ENCODE measurements around the gene CCDC66.

The CCDC66 gene

DNA sequence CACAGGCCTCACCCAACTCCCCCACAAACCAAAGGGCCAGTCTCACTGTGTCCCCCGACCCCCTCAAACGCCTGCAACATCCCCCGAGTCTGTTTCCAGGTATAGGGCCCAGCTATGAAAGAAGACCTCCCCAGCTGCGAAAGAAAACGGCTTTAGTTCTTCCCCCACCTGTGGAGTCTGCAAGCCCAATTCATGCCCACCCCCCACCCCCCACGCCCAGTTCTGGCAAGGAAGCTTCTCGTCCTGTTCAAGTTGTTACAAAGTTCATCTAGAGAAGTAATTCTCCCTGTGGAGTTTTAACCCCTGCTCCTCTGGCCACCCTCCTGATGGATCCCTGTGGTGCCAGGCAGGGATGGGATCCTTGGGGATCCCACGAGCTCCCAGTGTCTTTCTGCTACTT lies 54.4 kb downstream of the CCDC66 start:
- no peaks in the 10 kb centered on the region for H3K27me3 ChIP-seq (ENCODE audit: control insufficient read depth in 3 of 3, insufficient read depth in 3 of 3, low read depth in 1 of 3, low read length in 3 of 3)
- H4K91ac ChIP-seq (ENCODE audit: low read depth, low read length, poor library complexity) = no peak overlapping the region
- peaks cover 0 to 2% of the 10 kb centered on the region in 2 donors for H3K4me1 ChIP-seq (ENCODE audit: control insufficient read depth in 2 of 2, insufficient read depth in 1 of 2, low read depth in 1 of 2, low read length in 2 of 2)
- H3K14ac ChIP-seq (ENCODE audit: low read length) = no peak overlapping the region
- H3K79me1 ChIP-seq (ENCODE audit: low read depth, low read length) = no peaks in the 10 kb centered on the region
- no CpG with 5 or more reads among the region's 8 CpGs for whole genome bisulfite sequencing, 2 donors (ENCODE audit: extremely low coverage in 2 of 2, insufficient read length in 2 of 2, insufficient replicate concordance in 1 of 2)
- no peak overlapping the region for H3K9ac ChIP-seq (ENCODE audit: low read depth, low read length, poor library complexity)
- no peak overlapping the region for H2AFZ ChIP-seq (ENCODE audit: low read length)
- no peak overlapping the region for H3K4me3 ChIP-seq (ENCODE audit: low read length in 2 of 2)
- no peak overlapping the region for H2BK120ac ChIP-seq (ENCODE audit: low read depth, low read length)
- no peak overlapping the region for H3K4me2 ChIP-seq (ENCODE audit: insufficient read depth, low read length, poor library complexity, severe bottlenecking)
- H2BK12ac ChIP-seq (ENCODE audit: low read length) = no peak overlapping the region
- no peak overlapping the region for H2BK15ac ChIP-seq (ENCODE audit: low read length)
- no peak overlapping the region for H3K23ac ChIP-seq (ENCODE audit: low read depth, low read length, poor library complexity)
- DNase-seq (ENCODE audit: low spot score) = no peak
- no peak overlapping the region for H2AK5ac ChIP-seq (ENCODE audit: low read depth, low read length)
- H3K36me3 ChIP-seq (replicated peaks in 1 of 2; ENCODE audit: control insufficient read depth in 2 of 2, insufficient read depth in 2 of 2, low read length in 2 of 2) = peaks cover 6 to 74% of the 10 kb centered on the region in 2 donors
- H3K9me3 ChIP-seq (replicated peaks in 1 of 2; ENCODE audit: control insufficient read depth in 2 of 2, insufficient read depth in 1 of 2, low read depth in 1 of 2, low read length in 2 of 2) = peaks cover 0 to 14% of the 10 kb centered on the region in 2 donors
- no peak overlapping the region for H3K4ac ChIP-seq (ENCODE audit: low read length)
- no peak overlapping the region for H2BK5ac ChIP-seq (ENCODE audit: low read length)
- no peak overlapping the region for H4K8ac ChIP-seq (ENCODE audit: low read depth, low read length)
- no peak overlapping the region for H3K18ac ChIP-seq (ENCODE audit: low read length)
- H3K27ac ChIP-seq (replicated peaks; ENCODE audit: low read length) = no peak overlapping the region

GRCh38 chr3:56612146-56612545 lies 55.2 kb downstream of the CCDC66 start:
- H4K91ac ChIP-seq (ENCODE audit: low read depth, low read length, poor library complexity) = no peak overlapping the region
- no peak overlapping the region for H3K4ac ChIP-seq (ENCODE audit: low read length)
- H2BK12ac ChIP-seq (ENCODE audit: low read length) = no peak overlapping the region
- H2AK5ac ChIP-seq (ENCODE audit: low read depth, low read length) = no peak overlapping the region
- H3K14ac ChIP-seq (ENCODE audit: low read length) = no peak overlapping the region
- no peak overlapping the region for H3K23ac ChIP-seq (ENCODE audit: low read depth, low read length, poor library complexity)
- no peak overlapping the region for H4K8ac ChIP-seq (ENCODE audit: low read depth, low read length)
- H3K27me3 ChIP-seq (ENCODE audit: control insufficient read depth in 3 of 3, insufficient read depth in 3 of 3, low read depth in 1 of 3, low read length in 3 of 3) = no peaks in the 10 kb centered on the region
- H2BK5ac ChIP-seq (ENCODE audit: low read length) = no peak overlapping the region
- H3K27ac ChIP-seq (replicated peaks; ENCODE audit: low read length) = no peak overlapping the region
- no CpG with 5 or more reads among the region's 6 CpGs for WGBS, 2 donors (ENCODE audit: extremely low coverage in 2 of 2, insufficient read length in 2 of 2, insufficient replicate concordance in 1 of 2)
- H3K36me3 ChIP-seq (replicated peaks in 1 of 2; ENCODE audit: control insufficient read depth in 2 of 2, insufficient read depth in 2 of 2, low read length in 2 of 2) = peaks cover 6 to 80% of the 10 kb centered on the region in 2 donors
- H3K4me2 ChIP-seq (ENCODE audit: insufficient read depth, low read length, poor library complexity, severe bottlenecking) = no peak overlapping the region
- peaks cover 0 to 10% of the 10 kb centered on the region in 2 donors for H3K9me3 ChIP-seq (replicated peaks in 1 of 2; ENCODE audit: control insufficient read depth in 2 of 2, insufficient read depth in 1 of 2, low read depth in 1 of 2, low read length in 2 of 2)
- no peak overlapping the region for H2AFZ ChIP-seq (ENCODE audit: low read length)
- DNase-seq (ENCODE audit: low spot score) = no peak
- H3K4me3 ChIP-seq (ENCODE audit: low read length in 2 of 2) = no peak overlapping the region
- H3K79me1 ChIP-seq (ENCODE audit: low read depth, low read length) = no peaks in the 10 kb centered on the region
- H3K9ac ChIP-seq (ENCODE audit: low read depth, low read length, poor library complexity) = no peak overlapping the region
- no peak overlapping the region for H2BK120ac ChIP-seq (ENCODE audit: low read depth, low read length)
- no peak overlapping the region for H2BK15ac ChIP-seq (ENCODE audit: low read length)
- peaks cover 0 to 2% of the 10 kb centered on the region in 2 donors for H3K4me1 ChIP-seq (ENCODE audit: control insufficient read depth in 2 of 2, insufficient read depth in 1 of 2, low read depth in 1 of 2, low read length in 2 of 2)
- no peak overlapping the region for H3K18ac ChIP-seq (ENCODE audit: low read length)

DNA sequence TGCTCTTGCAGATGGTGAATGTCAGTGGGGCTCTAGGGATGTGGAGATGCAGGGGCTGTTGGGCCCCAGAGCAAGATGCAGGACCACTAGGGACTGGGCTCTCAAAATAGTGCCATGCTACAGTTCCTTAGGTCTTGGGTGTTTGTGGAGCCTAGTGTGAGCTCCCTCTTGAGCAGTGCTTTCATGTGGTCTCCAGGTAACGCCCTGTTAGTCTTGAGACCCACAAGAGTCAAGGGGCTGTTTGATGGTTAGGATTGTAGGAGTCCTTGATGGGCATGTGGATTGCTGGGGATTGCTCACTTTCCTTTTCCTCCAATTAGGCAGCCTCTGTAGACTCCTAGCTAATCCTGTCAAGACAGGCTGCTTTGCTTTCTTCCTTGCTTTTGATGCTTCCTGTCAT lies 56.0 kb downstream of the CCDC66 start:
- no CpG with 5 or more reads among the region's 1 CpG for WGBS, 2 donors (ENCODE audit: extremely low coverage in 2 of 2, insufficient read length in 2 of 2, insufficient replicate concordance in 1 of 2)
- no peak for DNase-seq (ENCODE audit: low spot score)
- Histone ChIP-seq H2BK12ac (ENCODE audit: low read length) (no peak overlapping the region), H2BK120ac (ENCODE audit: low read depth, low read length) (no peak overlapping the region), H2BK5ac (ENCODE audit: low read length) (no peak overlapping the region), H3K27ac (replicated peaks; ENCODE audit: low read length) (no peak overlapping the region), H3K4me2 (ENCODE audit: insufficient read depth, low read length, poor library complexity, severe bottlenecking) (no peak overlapping the region), H4K8ac (ENCODE audit: low read depth, low read length) (no peak overlapping the region), H3K79me1 (ENCODE audit: low read depth, low read length) (no peaks in the 10 kb centered on the region), H3K18ac (ENCODE audit: low read length) (no peak overlapping the region), H3K9ac (ENCODE audit: low read depth, low read length, poor library complexity) (no peak overlapping the region), H2AK5ac (ENCODE audit: low read depth, low read length) (no peak overlapping the region), H4K91ac (ENCODE audit: low read depth, low read length, poor library complexity) (no peak overlapping the region), H3K27me3 (ENCODE audit: control insufficient read depth in 3 of 3, insufficient read depth in 3 of 3, low read depth in 1 of 3, low read length in 3 of 3) (no peaks in the 10 kb centered on the region), H2BK15ac (ENCODE audit: low read length) (no peak overlapping the region), H3K4ac (ENCODE audit: low read length) (no peak overlapping the region), H3K9me3 (replicated peaks in 1 of 2; ENCODE audit: control insufficient read depth in 2 of 2, insufficient read depth in 1 of 2, low read depth in 1 of 2, low read length in 2 of 2) (peaks cover 0 to 10% of the 10 kb centered on the region in 2 donors), H3K36me3 (replicated peaks in 1 of 2; ENCODE audit: control insufficient read depth in 2 of 2, insufficient read depth in 2 of 2, low read length in 2 of 2) (peaks cover 6 to 88% of the 10 kb centered on the region in 2 donors), H3K4me3 (ENCODE audit: low read length in 2 of 2) (no peak overlapping the region), H3K14ac (ENCODE audit: low read length) (no peak overlapping the region), H3K4me1 (ENCODE audit: control insufficient read depth in 2 of 2, insufficient read depth in 1 of 2, low read depth in 1 of 2, low read length in 2 of 2) (peaks cover 0 to 2% of the 10 kb centered on the region in 2 donors), H2AFZ (ENCODE audit: low read length) (no peak overlapping the region), H3K23ac (ENCODE audit: low read depth, low read length, poor library complexity) (no peak overlapping the region)

DNA sequence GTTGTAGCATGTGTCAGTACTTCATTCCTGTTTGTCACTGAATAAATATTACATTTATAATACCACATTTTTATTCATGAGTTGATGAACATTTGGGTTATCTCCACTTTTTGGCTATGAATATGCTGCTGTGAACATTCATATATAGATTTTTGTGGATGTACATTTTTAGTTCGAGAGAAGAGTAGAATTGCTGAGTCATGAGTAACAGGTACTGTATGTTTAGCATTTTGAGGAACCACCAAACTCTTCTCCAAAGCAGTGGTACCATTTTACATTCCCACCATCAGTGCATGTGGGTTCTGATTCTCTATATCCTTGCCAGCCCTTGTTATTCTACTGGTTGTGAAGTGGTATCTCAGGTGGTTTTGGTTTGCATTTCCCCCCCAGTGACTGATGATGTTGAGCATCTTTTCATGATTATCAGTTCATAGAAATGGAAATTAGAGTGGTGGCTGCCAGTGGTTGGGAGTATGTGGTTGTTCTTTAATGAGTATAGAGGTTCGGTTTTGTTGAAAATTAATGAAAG lies 59.6 kb downstream of the CCDC66 start:
- peaks cover 6 to 100% of the 10 kb centered on the region in 2 donors for H3K36me3 ChIP-seq (replicated peaks in 1 of 2; ENCODE audit: control insufficient read depth in 2 of 2, insufficient read depth in 2 of 2, low read length in 2 of 2)
- H2AFZ ChIP-seq (ENCODE audit: low read length) = no peak overlapping the region
- H3K4me1 ChIP-seq (ENCODE audit: control insufficient read depth in 2 of 2, insufficient read depth in 1 of 2, low read depth in 1 of 2, low read length in 2 of 2) = peaks cover 0 to 2% of the 10 kb centered on the region in 2 donors
- H2BK5ac ChIP-seq (ENCODE audit: low read length) = no peak overlapping the region
- H3K4me3 ChIP-seq (ENCODE audit: low read length in 2 of 2) = no peak overlapping the region
- H2BK120ac ChIP-seq (ENCODE audit: low read depth, low read length) = no peak overlapping the region
- no peak overlapping the region for H3K18ac ChIP-seq (ENCODE audit: low read length)
- no peak overlapping the region for H3K4ac ChIP-seq (ENCODE audit: low read length)
- H3K14ac ChIP-seq (ENCODE audit: low read length) = no peak overlapping the region
- H3K79me1 ChIP-seq (ENCODE audit: low read depth, low read length) = no peaks in the 10 kb centered on the region
- no peak overlapping the region for H4K91ac ChIP-seq (ENCODE audit: low read depth, low read length, poor library complexity)
- H2AK5ac ChIP-seq (ENCODE audit: low read depth, low read length) = no peak overlapping the region
- no peak for DNase-seq (ENCODE audit: low spot score)
- no peak overlapping the region for H3K27ac ChIP-seq (replicated peaks; ENCODE audit: low read length)
- WGBS, 2 donors (ENCODE audit: extremely low coverage in 2 of 2, insufficient read length in 2 of 2, insufficient replicate concordance in 1 of 2) = 100% methylated on average over 1 of the region's 2 CpGs; no CpG with 5 or more reads in 1 of the 2 donors
- H2BK15ac ChIP-seq (ENCODE audit: low read length) = no peak overlapping the region
- no peak overlapping the region for H3K9ac ChIP-seq (ENCODE audit: low read depth, low read length, poor library complexity)
- no peak overlapping the region for H4K8ac ChIP-seq (ENCODE audit: low read depth, low read length)
- no peaks in the 10 kb centered on the region for H3K9me3 ChIP-seq (replicated peaks in 1 of 2; ENCODE audit: control insufficient read depth in 2 of 2, insufficient read depth in 1 of 2, low read depth in 1 of 2, low read length in 2 of 2)
- H2BK12ac ChIP-seq (ENCODE audit: low read length) = no peak overlapping the region
- H3K27me3 ChIP-seq (ENCODE audit: control insufficient read depth in 3 of 3, insufficient read depth in 3 of 3, low read depth in 1 of 3, low read length in 3 of 3) = no peaks in the 10 kb centered on the region
- no peak overlapping the region for H3K23ac ChIP-seq (ENCODE audit: low read depth, low read length, poor library complexity)
- no peak overlapping the region for H3K4me2 ChIP-seq (ENCODE audit: insufficient read depth, low read length, poor library complexity, severe bottlenecking)

Measured in neuronal stem cell (in vitro differentiated cells).